Heart right ventricle (tissue), 16 donors: ENCODE results near the gene TMEFF1. TPM values are rescaled to one million over a fixed set of nuclear protein-coding genes. Genes with fewer than 3 reads are reported as not detected.

Experiments
- ATAC-seq, 8 donors: fragments of 200-7000 bp; cut with Tn5 transposase; one replicate each; pipeline ENCODE4 v1.9.1; 2020; ENCODE audit warnings: mild to moderate bottlenecking in 8 of 8, moderate library complexity in 8 of 8, moderate number of reproducible peaks in 1 of 8
- DNase-seq, 2 donors: peaks; one replicate each; pipeline ENCODE4 v3.0.0-alpha.2; 2020
- H3K27ac ChIP-seq, 10 donors: fragments of 200-600 bp; sonication (generic) in 2 of 10; one replicate each; pipeline versions ENCODE4 v1.5.0 to v1.8.0; 2020 to 2022; ENCODE audit warnings: mild to moderate bottlenecking in 3 of 10
- H3K27me3 ChIP-seq, 7 donors: fragments of 200-600 bp; one replicate each; pipeline ENCODE4 v1.8.0; 2021 to 2022; ENCODE audit warnings: mild to moderate bottlenecking in 2 of 7
- H3K36me3 ChIP-seq, 9 donors: fragments of 200-600 bp; sonication (generic) in 1 of 9; one replicate each; pipeline versions ENCODE4 v1.5.0 to v1.8.0; 2020 to 2022; ENCODE audit warnings: mild to moderate bottlenecking in 2 of 9
- H3K4me1 ChIP-seq, 9 donors: fragments of 200-600 bp; sonication (generic) in 1 of 9; one replicate each; pipeline versions ENCODE4 v1.5.0 to v1.8.0; 2020 to 2022; ENCODE audit warnings: mild to moderate bottlenecking in 4 of 9
- H3K4me3 ChIP-seq, 10 donors: fragments of 200-600 bp; sonication (generic) in 2 of 10; one replicate each; pipeline versions ENCODE4 v1.5.0 to v1.8.0; 2020 to 2022; ENCODE audit warnings: mild to moderate bottlenecking in 7 of 10, moderate library complexity in 2 of 10
- H3K9me3 ChIP-seq, 11 donors: fragments of 200-600 bp in 10 of 11; sonication (generic) in 2 of 11; one replicate each; pipeline versions ENCODE4 v1.5.0 to v1.8.0; 2013 to 2022; ENCODE audit warnings: mild to moderate bottlenecking in 2 of 11, control low read depth in 1 of 11, moderate library complexity in 1 of 11
- WGBS, 2 donors: extraction: QIAGEN DNeasy Blood & Tissue Kit; methylation state at CpG; one replicate each; pipeline ENCODE4 v1.1.7; 2013; ENCODE audit warnings: inconsistent platforms in 1 of 2; 5-methylcytosine and 5-hydroxymethylcytosine counted together
- intact Hi-C, 10 donors: fragments of 100-400 bp; cut with DNase I; formaldehyde crosslinking; loops; one replicate each; pipeline versions ENCODE4 v1.11.1 to v1.14.2; 2022
- polyA plus RNA-seq, 2 donors: library from polyadenylated mRNA; stranded (reverse); fragments of 200-250 nt; gene quantifications; one replicate each; pipeline ENCODE4 v1.2.3, GENCODE V29; 2013
- total RNA-seq, 10 donors: library from RNA; stranded (reverse); fragmentation: NEBNext Ultra II Directional in 3 of 10; extraction: Animal tissue kit (Norgen Biotek cat#: 25700) in 3 of 10; gene quantifications; one replicate each; pipeline versions ENCODE4 v1.2.1 to v1.2.4, GENCODE V29; 2021 to 2023
- TF ChIP-seq, protein P1 (sequence below), 9 donors: fragments of 200-600 bp; sonication (generic) in 2 of 9; IDR thresholded peaks; one replicate each; pipeline versions ENCODE4 v1.5.0 to v1.8.0; 2021 to 2022; ENCODE audit warnings: antibody characterized with exemption in 9 of 9, mild to moderate bottlenecking in 5 of 9, moderate library complexity in 1 of 9
- donor health status: Arrhythmogenic right ventricular cardiomyopathy.
- donor health status: ischemic (EF 13 %, LVEDD 7.1; RV severe dilation, severe dysfunction).
- donor health status: healthy with polysubstance abuse.
- donor health status: DM: no; HTN: yes; CAD: no.
- donor health status: DM: no; HTN: no; CAD: no.
- donor health status: ischemic (EF 25% LVEDD 6.9; RV normal size, moderate dysfunction).
- donor health status: ischemic (EF 25% LVEDD 5.7; RV mildly dilated, moderate dysfunction).
- donor health status: healthy.
- donor health status: DM: yes; HTN: yes; CAD: no.
- donor health status: Ischemic cardiomyopathy.
- donor health status: ischemic (EF 35%, LVEDD 5.7; RV mildly dilated, moderate dysfunction).
- donor health status: nonischemic (EF 11% LVEDD 7.7; RV severe dilation, severe dysfunction).
- donor health status: DM: yes; HTN: yes; CAD: no.
- donor health status: PGD.
- donor health status: ischemic (EF 29% LVEDD 5.4; RV normal size, mild dysfunction).
- donor health status: nonischemic (EF 23%, LVEDD 6.1; RV moderate dilation, normal function).

TMEFF1 gene
- total and polyA plus RNA-seq, 12 donors, result 0.03 to 0.60 (median 0.18) TPM; not detected in 7

DNA sequence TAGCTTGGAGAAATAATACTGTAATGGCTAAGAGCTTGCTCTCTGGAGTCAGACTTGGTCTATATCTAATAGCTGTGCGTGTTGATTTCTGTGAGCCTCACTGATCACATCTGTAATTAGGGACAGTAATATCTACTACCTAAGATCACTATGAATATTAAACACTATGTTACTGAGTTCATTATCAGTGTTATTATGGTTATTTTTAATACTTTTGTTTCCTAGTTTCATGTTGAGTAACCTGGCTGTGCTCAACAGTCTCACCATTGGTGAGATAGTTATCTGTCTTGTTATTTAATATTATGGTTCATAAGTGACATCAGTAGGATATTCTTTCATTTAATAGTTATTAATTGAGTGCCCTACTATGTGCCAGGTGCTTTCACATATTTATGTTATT is 82.5 kb downstream of the TMEFF1 start:
- H3K9me3 ChIP-seq, result no peaks in the 10 kb centered on the region
- H3K27ac ChIP-seq, result no peak overlapping the region
- no peaks in the 10 kb centered on the region for H3K4me1 ChIP-seq
- DNase-seq (no peak), ATAC-seq (no peak)
- no peaks in the 10 kb centered on the region for H3K27me3 ChIP-seq
- H3K4me3 ChIP-seq, result no peak overlapping the region
- H3K36me3 ChIP-seq, result no peaks in the 10 kb centered on the region
- 93 to 95% methylated on average over 1 of the region's 1 CpG for WGBS, 2 donors
- TF ChIP-seq, protein P1, sequence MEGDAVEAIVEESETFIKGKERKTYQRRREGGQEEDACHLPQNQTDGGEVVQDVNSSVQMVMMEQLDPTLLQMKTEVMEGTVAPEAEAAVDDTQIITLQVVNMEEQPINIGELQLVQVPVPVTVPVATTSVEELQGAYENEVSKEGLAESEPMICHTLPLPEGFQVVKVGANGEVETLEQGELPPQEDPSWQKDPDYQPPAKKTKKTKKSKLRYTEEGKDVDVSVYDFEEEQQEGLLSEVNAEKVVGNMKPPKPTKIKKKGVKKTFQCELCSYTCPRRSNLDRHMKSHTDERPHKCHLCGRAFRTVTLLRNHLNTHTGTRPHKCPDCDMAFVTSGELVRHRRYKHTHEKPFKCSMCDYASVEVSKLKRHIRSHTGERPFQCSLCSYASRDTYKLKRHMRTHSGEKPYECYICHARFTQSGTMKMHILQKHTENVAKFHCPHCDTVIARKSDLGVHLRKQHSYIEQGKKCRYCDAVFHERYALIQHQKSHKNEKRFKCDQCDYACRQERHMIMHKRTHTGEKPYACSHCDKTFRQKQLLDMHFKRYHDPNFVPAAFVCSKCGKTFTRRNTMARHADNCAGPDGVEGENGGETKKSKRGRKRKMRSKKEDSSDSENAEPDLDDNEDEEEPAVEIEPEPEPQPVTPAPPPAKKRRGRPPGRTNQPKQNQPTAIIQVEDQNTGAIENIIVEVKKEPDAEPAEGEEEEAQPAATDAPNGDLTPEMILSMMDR (IDR thresholded peaks at IDR 0.05), result no peak
- intact Hi-C loops, result no loop called here

DNA sequence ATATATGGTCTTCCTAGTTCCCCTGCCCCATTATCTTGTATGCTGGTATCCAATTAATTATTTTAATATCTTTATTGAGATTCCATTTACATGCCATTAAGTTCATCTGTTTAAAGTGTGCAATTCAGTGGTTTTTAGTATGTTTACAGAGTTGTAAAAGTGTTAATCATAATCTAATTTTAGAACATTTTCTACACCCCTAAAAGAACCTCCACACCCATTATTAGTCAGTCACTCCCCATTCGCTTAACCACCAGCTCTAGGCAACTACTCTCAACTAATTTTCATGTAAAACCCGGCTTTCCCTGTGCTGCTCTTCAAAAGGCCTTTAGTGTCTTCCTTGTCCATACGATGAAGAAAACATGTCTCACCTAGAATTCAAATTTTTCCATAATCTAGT is 84.1 kb downstream of the TMEFF1 start:
- TF ChIP-seq, protein P1 (IDR thresholded peaks at IDR 0.05), result no peak
- intact Hi-C loops, result no loop called here
- H3K4me1 ChIP-seq, result no peaks in the 10 kb centered on the region
- H3K4me3 ChIP-seq, result no peak overlapping the region
- no peak overlapping the region for H3K27ac ChIP-seq
- no peaks in the 10 kb centered on the region for H3K36me3 ChIP-seq
- no peak for DNase-seq
- H3K9me3 ChIP-seq, result no peaks in the 10 kb centered on the region
- WGBS, 2 donors, result 95 to 96% methylated on average over 3 of the region's 3 CpGs
- ATAC-seq, result no peak
- no peaks in the 10 kb centered on the region for H3K27me3 ChIP-seq

DNA sequence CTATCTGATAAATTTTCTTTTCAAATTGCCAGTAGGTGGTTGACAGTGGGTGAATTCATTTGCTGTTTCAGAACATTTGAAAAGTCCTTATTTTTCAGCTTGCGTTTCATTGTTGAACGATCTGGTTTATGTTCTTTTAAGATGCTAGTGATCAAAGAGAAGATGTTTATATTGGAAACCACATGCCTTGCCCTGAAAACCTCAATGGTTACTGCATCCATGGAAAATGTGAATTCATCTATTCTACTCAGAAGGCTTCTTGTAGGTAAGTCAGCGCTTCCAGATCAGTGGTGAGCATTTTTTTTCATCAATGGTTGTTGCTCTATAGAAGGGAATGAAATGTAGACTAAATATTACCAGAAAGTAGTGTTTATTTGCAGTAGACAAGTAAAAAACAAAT is 88.3 kb downstream of the TMEFF1 start:
- Histone ChIP-seq H3K4me3 (no peak overlapping the region), H3K36me3 (no peaks in the 10 kb centered on the region), H3K9me3 (no peaks in the 10 kb centered on the region), H3K27ac (no peak overlapping the region), H3K27me3 (no peaks in the 10 kb centered on the region), H3K4me1 (no peaks in the 10 kb centered on the region)
- 94 to 97% methylated on average over 3 of the region's 3 CpGs for WGBS, 2 donors
- TF ChIP-seq, protein P1 (IDR thresholded peaks at IDR 0.05), result no peak
- intact Hi-C loops, result loop anchor here in 3 of 10 donors (10.0 kb wide), 1 partner anchor 46 kb away; no protein-coding TSS in a partner anchor
- ATAC-seq (no peak), DNase-seq (no peak)

DNA sequence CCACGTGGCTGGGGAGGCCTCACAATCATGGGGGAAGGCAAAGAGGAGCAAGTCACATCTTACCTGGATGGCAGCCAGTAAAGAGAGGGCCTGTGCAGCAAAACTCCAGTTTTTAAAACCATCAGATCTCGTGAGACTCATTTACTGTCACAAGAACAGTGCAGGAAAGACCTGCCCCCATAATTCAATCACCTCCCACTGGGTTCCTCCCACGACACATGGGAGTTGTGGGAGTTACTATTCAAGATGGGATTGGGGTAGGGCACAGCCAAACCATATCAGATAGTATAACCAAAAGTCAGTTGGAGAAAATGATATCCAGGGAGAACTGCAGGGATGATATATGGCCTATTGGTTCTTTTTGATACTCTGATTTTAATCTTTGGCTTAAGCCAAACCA is 94.9 kb downstream of the TMEFF1 start:
- no peaks in the 10 kb centered on the region for H3K36me3 ChIP-seq
- no peak overlapping the region for H3K27ac ChIP-seq
- peaks cover 0 to 5% (median 0%) of the 10 kb centered on the region in 11 donors for H3K9me3 ChIP-seq
- H3K27me3 ChIP-seq, result no peaks in the 10 kb centered on the region
- intact Hi-C loops, result loop anchor here in 3 of 10 donors (10.0 kb wide), 1 partner anchor 53 kb away; no protein-coding TSS in a partner anchor
- DNase-seq, result no peak
- TF ChIP-seq, protein P1 (IDR thresholded peaks at IDR 0.05), result no peak
- ATAC-seq, result no peak
- no peak overlapping the region for H3K4me3 ChIP-seq
- WGBS, 2 donors, result 67 to 79% methylated on average over 3 of the region's 3 CpGs
- H3K4me1 ChIP-seq, result no peaks in the 10 kb centered on the region
